K562 (cell line): ENCODE data around the gene TFPT. TPM values are rescaled to one million over a fixed set of nuclear protein-coding genes. Genes with fewer than 3 reads are reported as not detected.

ENCODE experiments used
- CBX3 ChIP-seq, 2 experiments: IDR thresholded peaks; 1 replicate in 1 of 2; 2 replicates in 1 of 2; pipeline ENCODE4 v1.6.1; 2012; ENCODE audit warnings: inconsistent platforms in 2 of 2, low read length in 2 of 2, borderline replicate concordance in 1 of 2, control low read depth in 1 of 2
- CEBPB ChIP-seq: fragments of 450-650 bp; IDR thresholded peaks from 2 replicates; pipeline ENCODE4 v1.6.1; 2016; ENCODE audit warnings: missing genetic modification characterization, missing compliant biosample characterization
- HBP1 ChIP-seq: fragments of 450-650 bp; formaldehyde crosslinking; IDR thresholded peaks from 2 replicates; pipeline ENCODE4 v1.4.0; 2022; ENCODE audit warnings: missing genetic modification characterization
- MEIS2 ChIP-seq: fragments of 450-650 bp; IDR thresholded peaks from 2 replicates; pipeline ENCODE4 v1.6.1; 2014; ENCODE audit warnings: mild to moderate bottlenecking; ENCODE audit not compliant: partially characterized antibody
- MLLT1 ChIP-seq, 2 experiments: fragments of 450-650 bp; IDR thresholded peaks; 2 replicates each; pipeline ENCODE4 v1.6.1; 2016
- PCBP1 ChIP-seq: fragments of 200-400 bp; formaldehyde crosslinking; IDR thresholded peaks from 2 replicates; pipeline ENCODE4 v1.6.1; 2018; ENCODE audit warnings: mild to moderate bottlenecking, low read depth, low read length; ENCODE audit not compliant: poor library complexity, severe bottlenecking
- PRDM10 ChIP-seq: fragments of 450-650 bp; IDR thresholded peaks from 2 replicates; pipeline ENCODE4 v1.6.1; 2018; ENCODE audit not compliant: partially characterized antibody
- RREB1 ChIP-seq: fragments of 250-450 bp; sonication (Bioruptor Pico); IDR thresholded peaks from 2 replicates; pipeline ENCODE4 v1.4.0; 2020
- SMARCE1 ChIP-seq: fragments of 450-650 bp; IDR thresholded peaks from 2 replicates; pipeline ENCODE4 v1.7.1; 2016; ENCODE audit warnings: mild to moderate bottlenecking
- SRSF3 ChIP-seq: fragments of 200-400 bp; formaldehyde crosslinking; IDR thresholded peaks from 2 replicates; pipeline ENCODE4 v1.6.1; 2016; ENCODE audit warnings: mild to moderate bottlenecking, low read length, moderate library complexity; ENCODE audit not compliant: insufficient read depth
- ZNF589 ChIP-seq: fragments of 200-800 bp; sonication (Bioruptor generic); IDR thresholded peaks from 2 replicates; pipeline ENCODE4 v1.6.1; 2016; ENCODE audit warnings: low read depth, missing genetic modification characterization, missing compliant biosample characterization
- polyA plus RNA-seq, 8 experiments: library from polyadenylated mRNA; depleted of rRNA in 4 of 8; stranded (reverse) in 5 of 8; unstranded in 3 of 8; fragments of >200 nt; fragmentation: Nextera tagmentation in 2 of 8; fragmentation: Illumina TruSeq in 1 of 8; extraction: Ambion mirVana in 2 of 8; extraction: Trizol in 1 of 8; gene quantifications; 2 replicates each; pipeline versions ENCODE4 v1.2.1 to v1.2.3, GENCODE V29; 2011 to 2014; ENCODE audit warnings: inconsistent platforms in 1 of 8, missing spikeins in 1 of 8
- total RNA-seq, 7 experiments: library from RNA; depleted of rRNA in 6 of 7; stranded (reverse); fragments of >200 nt in 6 of 7; fragmentation: Illumina TruSeq in 2 of 7; extraction: Trizol in 2 of 7; gene quantifications; 2 replicates each; pipeline versions ENCODE4 v1.2.1 to v1.2.3, GENCODE V29; 2011 to 2021; ENCODE audit warnings: low replicate concordance in 1 of 7

The TFPT gene
- total and polyA plus RNA-seq, 9 of the 15 experiments (the other 6 are each of a cell fraction or from before 2014, with no cell fraction given) = 0.72 to 16.4 (median 9.2) TPM

GRCh38 chr19:54115109-54116063, at the start of gene TFPT, which contains the start of gene PRPF31 (continued):
- TF ChIP-seq PRDM10 = no peak
- TF ChIP-seq PCBP1 = no peak
- TF ChIP-seq SRSF3 = no peak
- TF ChIP-seq CEBPB = no peak
- TF ChIP-seq CBX3 (IDR thresholded peaks at IDR 0.05; ENCODE audit: borderline replicate concordance in 1 of 2, low read length in 2 of 2) = no peak; a peak in 1 of 3 replicates
- TF ChIP-seq ZNF589 (CRISPR knock-in tag) = peak; percentile 86
- TF ChIP-seq SMARCE1 = no peak
- TF ChIP-seq RREB1 (CRISPR knock-in tag) = peak; percentile 18; the same call in 1 of the 2 replicates
- TF ChIP-seq MLLT1 (IDR thresholded peaks at IDR 0.05) = peak; percentile 42 to 99; a peak in 3 of 4 replicates
- 0 out of 2 replicates have a peak, but pooled peaks have one; percentile 13 for TF ChIP-seq HBP1 (CRISPR knock-in tag)
- TF ChIP-seq MEIS2 = no peak
